Epithelial cell of proximal tubule (primary cell): ENCODE data around the gene BCAN. TPM values are rescaled to one million over a fixed set of nuclear protein-coding genes. Genes with fewer than 3 reads are reported as not detected.
A peak's percentile ranks its signal among the peaks of the same experiment; 100 is the strongest.

ENCODE experiments used
- DNase-seq: peaks from one replicate; pipeline ENCODE4 v3.0.0-alpha.2; 2011; ENCODE audit warnings: low read depth
- H3K4me3 ChIP-seq: 2 replicates; pipeline ENCODE4 v1.5.1; 2011; ENCODE audit warnings: low read depth, mild to moderate bottlenecking, low read length
- total RNA-seq: library from RNA; depleted of rRNA; stranded (reverse); fragments of >200 nt; gene quantifications from 2 replicates; pipeline ENCODE4 v1.2.3, GENCODE V29; 2015
- TF ChIP-seq, protein P1 (sequence below): conservative IDR thresholded peaks from 2 replicates; pipeline ENCODE4 v1.5.1; 2012; ENCODE audit warnings: low read depth, mild to moderate bottlenecking, low read length

Gene BCAN, protein sequence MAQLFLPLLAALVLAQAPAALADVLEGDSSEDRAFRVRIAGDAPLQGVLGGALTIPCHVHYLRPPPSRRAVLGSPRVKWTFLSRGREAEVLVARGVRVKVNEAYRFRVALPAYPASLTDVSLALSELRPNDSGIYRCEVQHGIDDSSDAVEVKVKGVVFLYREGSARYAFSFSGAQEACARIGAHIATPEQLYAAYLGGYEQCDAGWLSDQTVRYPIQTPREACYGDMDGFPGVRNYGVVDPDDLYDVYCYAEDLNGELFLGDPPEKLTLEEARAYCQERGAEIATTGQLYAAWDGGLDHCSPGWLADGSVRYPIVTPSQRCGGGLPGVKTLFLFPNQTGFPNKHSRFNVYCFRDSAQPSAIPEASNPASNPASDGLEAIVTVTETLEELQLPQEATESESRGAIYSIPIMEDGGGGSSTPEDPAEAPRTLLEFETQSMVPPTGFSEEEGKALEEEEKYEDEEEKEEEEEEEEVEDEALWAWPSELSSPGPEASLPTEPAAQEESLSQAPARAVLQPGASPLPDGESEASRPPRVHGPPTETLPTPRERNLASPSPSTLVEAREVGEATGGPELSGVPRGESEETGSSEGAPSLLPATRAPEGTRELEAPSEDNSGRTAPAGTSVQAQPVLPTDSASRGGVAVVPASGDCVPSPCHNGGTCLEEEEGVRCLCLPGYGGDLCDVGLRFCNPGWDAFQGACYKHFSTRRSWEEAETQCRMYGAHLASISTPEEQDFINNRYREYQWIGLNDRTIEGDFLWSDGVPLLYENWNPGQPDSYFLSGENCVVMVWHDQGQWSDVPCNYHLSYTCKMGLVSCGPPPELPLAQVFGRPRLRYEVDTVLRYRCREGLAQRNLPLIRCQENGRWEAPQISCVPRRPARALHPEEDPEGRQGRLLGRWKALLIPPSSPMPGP
- total RNA-seq, result not detected in 2 replicates

DNA sequence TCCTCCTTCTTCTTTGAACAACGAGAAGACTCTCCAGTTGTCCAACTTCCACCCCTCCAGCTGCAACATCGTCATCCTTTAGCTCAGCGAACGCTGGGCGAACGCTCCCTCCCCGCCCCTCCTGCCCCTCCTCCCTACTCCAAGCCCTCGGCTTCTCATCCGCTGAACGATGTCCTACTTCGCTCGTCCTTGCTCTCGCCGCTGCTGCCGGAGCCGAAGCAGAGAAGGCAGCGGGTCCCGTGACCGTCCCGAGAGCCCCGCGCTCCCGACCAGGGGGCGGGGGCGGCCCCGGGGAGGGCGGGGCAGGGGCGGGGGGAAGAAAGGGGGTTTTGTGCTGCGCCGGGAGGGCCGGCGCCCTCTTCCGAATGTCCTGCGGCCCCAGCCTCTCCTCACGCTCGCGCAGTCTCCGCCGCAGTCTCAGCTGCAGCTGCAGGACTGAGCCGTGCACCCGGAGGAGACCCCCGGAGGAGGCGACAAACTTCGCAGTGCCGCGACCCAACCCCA lies at the start of gene BCAN:
BCAN (plus strand) TSS at position 357 of the 504 bp plus-strand sequence. CDS start 3,938 bp downstream, outside the sequence.
- TF ChIP-seq, protein P1, sequence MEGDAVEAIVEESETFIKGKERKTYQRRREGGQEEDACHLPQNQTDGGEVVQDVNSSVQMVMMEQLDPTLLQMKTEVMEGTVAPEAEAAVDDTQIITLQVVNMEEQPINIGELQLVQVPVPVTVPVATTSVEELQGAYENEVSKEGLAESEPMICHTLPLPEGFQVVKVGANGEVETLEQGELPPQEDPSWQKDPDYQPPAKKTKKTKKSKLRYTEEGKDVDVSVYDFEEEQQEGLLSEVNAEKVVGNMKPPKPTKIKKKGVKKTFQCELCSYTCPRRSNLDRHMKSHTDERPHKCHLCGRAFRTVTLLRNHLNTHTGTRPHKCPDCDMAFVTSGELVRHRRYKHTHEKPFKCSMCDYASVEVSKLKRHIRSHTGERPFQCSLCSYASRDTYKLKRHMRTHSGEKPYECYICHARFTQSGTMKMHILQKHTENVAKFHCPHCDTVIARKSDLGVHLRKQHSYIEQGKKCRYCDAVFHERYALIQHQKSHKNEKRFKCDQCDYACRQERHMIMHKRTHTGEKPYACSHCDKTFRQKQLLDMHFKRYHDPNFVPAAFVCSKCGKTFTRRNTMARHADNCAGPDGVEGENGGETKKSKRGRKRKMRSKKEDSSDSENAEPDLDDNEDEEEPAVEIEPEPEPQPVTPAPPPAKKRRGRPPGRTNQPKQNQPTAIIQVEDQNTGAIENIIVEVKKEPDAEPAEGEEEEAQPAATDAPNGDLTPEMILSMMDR, result no peak
- no peak for DNase-seq
- no peak within 1 kb of the TSS for H3K4me3 ChIP-seq

DNA sequence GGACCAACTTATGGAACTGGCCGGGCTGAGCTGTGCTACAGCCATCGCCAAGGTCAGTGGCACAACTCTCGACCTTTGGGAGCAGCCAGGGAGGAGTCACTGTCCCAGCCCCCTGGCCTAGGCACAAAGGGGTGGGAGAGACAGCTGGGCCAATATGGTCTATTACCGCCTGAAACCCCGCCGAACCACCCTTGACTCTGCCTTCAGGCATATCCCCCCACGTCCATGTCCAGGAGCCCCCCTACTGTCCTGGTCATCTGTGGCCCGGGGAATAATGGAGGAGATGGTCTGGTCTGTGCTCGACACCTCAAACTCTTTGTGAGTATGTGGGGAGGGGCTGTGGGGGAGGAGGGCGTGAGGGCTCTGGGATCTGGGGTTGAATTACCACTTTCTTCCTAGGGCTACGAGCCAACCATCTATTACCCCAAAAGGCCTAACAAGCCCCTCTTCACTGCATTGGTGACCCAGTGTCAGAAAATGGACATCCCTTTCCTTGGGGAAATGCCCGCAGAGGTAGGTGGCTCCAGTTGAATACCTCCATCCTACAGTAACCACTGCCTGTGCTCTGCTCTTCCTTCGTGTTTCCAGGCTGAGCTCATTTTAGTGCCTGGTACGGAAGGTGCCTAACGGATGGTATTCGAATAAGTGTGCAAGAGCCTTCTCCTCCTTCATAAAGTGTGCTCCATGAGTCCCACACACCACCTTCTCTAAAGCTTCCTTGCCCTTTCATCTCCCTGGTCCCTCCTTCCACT lies 49.6 kb upstream of the BCAN start:
- H3K4me3 ChIP-seq, result peak overlapping the region; percentile 80
- no peak for DNase-seq
- TF ChIP-seq, protein P1, result no peak

- DNase-seq, result no peak
- TF ChIP-seq, protein P1, result no peak
- no peak overlapping the region for H3K4me3 ChIP-seq
Observed at GRCh38 chr1:156592910-156593660, 48.8 kb upstream of the BCAN start.

DNA sequence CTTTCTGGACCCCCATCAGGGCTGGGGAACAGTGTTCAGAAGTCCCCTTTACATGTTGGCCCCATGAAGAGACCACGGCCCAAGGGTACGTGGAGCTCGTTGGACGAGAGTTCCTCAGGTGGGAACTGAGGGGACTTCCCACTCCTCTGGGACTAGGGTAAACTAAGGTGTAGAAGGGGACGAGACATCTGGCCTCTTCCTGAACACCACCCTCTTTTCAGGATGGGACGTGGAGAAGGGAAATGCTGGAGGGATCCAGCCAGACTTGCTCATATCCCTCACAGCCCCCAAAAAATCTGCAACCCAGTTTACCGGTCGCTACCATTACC lies 48.3 kb upstream of the BCAN start:
- TF ChIP-seq, protein P1, result no peak
- H3K4me3 ChIP-seq, result no peak overlapping the region
- no peak for DNase-seq

- DNase-seq, result no peak
- H3K4me3 ChIP-seq, result no peak overlapping the region
- TF ChIP-seq, protein P1, result no peak
Observed at GRCh38 chr1:156594190-156594589, 47.7 kb upstream of the BCAN start.

DNA sequence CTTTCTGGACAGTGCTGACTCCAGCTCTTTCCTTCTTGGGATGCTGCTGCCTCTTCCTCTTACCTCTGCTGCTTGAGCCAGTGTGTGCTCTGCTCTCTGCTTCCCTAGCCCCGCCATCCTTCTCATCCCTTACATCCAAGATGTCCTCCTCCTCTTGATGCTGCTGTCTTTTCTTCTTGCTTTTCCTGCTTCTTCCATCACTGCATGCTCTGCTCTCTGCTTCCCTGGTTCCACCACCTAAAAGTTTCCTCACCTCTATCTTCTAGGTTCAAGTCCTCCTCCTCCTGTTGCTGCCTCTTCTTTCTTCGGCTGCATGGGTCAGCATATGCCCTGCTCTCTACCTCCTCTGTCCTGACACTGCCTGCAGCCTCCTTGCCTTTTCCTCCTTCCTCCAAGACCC lies 46.9 kb upstream of the BCAN start:
- TF ChIP-seq, protein P1, result no peak
- H3K4me3 ChIP-seq, result no peak overlapping the region
- DNase-seq, result no peak
